ENCODE results near the gene NKAIN2.
"Not testable (repeated sequence)": the region's sequence is repeated elsewhere in the genome, so short reads cannot be mapped to it uniquely, and the experiment has no call there.

The NKAIN2 gene

GRCh38 chr6:124683507-124683906 lies 879.8 kb downstream of the NKAIN2 start:
- no peak overlapping the region for H3K4me2 ChIP-seq
- no peak overlapping the region for H3K27ac ChIP-seq
- H3K9me3 ChIP-seq: no peaks in the 10 kb centered on the region
- H3K4me3 ChIP-seq: no peak overlapping the region
- H4K20me1 ChIP-seq: no peaks in the 10 kb centered on the region
- H3K4me1 ChIP-seq: no peaks in the 10 kb centered on the region
- H3K27me3 ChIP-seq: no peaks in the 10 kb centered on the region
- H3K9ac ChIP-seq: no peak overlapping the region
- TF ChIP-seq Cebpa-rat (IDR thresholded peaks at IDR 0.05): no peak
- H3K36me3 ChIP-seq: no peaks in the 10 kb centered on the region

DNA sequence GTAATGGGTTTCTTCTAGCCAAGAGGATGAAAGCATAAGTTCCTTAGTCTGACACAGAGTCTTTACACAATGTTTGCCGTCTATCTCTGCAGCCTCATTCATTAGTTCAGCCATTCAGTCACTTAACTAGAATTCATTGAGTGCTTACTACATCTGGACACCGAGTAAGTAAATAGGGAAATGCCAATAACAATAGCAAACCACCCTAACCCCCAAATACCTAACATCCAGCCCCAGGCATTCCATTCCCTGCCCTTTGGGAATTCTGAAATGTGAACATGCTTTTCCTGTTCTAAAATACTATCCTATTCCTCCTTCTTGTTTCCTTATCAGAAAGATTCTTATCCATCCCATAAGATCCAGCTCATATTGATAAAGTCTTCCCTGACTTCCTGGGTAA lies 881.0 kb downstream of the NKAIN2 start:
- Histone ChIP-seq H3K9me3 (no peaks in the 10 kb centered on the region), H3K4me1 (no peaks in the 10 kb centered on the region), H4K20me1 (no peaks in the 10 kb centered on the region), H3K36me3 (no peaks in the 10 kb centered on the region), H3K27me3 (no peaks in the 10 kb centered on the region), H3K9ac (no peak overlapping the region), H3K27ac (no peak overlapping the region), H3K4me2 (no peak overlapping the region), H3K4me3 (no peak overlapping the region)
- TF ChIP-seq Cebpa-rat (IDR thresholded peaks at IDR 0.05): no peak

DNA sequence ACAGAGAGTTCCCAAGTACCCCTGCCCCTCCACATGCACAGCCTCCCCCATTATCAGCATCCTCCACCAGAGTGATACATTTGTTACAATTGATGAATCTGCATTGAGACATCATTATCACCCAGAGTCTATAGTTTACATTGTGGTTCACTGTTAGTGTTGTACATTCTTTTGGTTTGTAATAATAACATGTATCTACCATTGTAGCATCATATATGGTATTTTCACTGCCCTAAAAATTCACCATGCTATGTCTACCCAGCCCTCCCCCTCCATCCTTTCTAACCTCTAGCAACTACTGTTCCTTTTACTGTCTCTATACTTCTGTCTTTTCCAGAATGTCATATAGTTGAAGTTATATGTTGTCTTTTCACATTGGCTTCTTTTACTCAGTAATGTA lies 884.7 kb downstream of the NKAIN2 start:
- no peaks in the 10 kb centered on the region for H3K36me3 ChIP-seq
- no peak overlapping the region for H3K9ac ChIP-seq
- H3K27ac ChIP-seq: no peak overlapping the region
- no peak overlapping the region for H3K4me2 ChIP-seq
- no peaks in the 10 kb centered on the region for H3K4me1 ChIP-seq
- H4K20me1 ChIP-seq: no peaks in the 10 kb centered on the region
- no peak overlapping the region for H3K4me3 ChIP-seq
- H3K27me3 ChIP-seq: no peaks in the 10 kb centered on the region
- H3K9me3 ChIP-seq: no peaks in the 10 kb centered on the region
- TF ChIP-seq Cebpa-rat (IDR thresholded peaks at IDR 0.05): no peak

DNA sequence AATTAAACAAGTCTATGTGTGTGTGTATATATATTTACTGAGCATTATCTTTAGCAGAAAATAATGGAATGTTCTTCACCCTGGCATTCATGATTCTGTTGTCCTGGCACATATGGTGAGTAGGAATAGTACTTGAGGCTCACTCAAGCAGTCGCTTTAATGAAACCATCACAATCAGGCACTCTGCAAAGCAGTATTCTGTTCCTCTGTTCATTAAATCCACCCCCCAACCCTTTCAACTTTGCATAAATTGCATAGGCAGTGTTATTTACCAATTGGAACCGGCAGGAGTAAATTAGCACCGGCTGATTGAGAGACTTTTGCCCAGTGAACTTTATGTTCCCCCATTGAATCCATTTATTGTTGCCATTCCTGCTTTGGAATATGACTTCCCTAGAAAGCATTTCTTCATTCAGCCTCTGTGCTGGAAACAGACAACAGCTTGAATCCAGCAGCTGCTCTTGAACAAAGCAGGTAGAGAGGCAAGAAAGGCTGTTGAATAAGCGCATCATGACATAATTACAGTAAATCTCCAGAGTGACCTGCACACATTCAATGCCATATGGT lies 890.6 kb downstream of the NKAIN2 start:
- Histone ChIP-seq H4K20me1 (no peaks in the 10 kb centered on the region), H3K27ac (no peak overlapping the region), H3K4me2 (no peak overlapping the region), H3K36me3 (no peaks in the 10 kb centered on the region), H3K9me3 (no peaks in the 10 kb centered on the region), H3K9ac (no peak overlapping the region), H3K4me1 (no peaks in the 10 kb centered on the region), H3K4me3 (no peak overlapping the region), H3K27me3 (no peaks in the 10 kb centered on the region)
- TF ChIP-seq Cebpa-rat (IDR thresholded peaks at IDR 0.05): no peak

GRCh38 chr6:124699038-124699437 lies 895.4 kb downstream of the NKAIN2 start:
- Histone ChIP-seq H3K9ac (no peak overlapping the region), H3K9me3 (no peaks in the 10 kb centered on the region), H4K20me1 (no peaks in the 10 kb centered on the region), H3K27ac (no peak overlapping the region), H3K4me1 (no peaks in the 10 kb centered on the region), H3K4me2 (no peak overlapping the region), H3K27me3 (no peaks in the 10 kb centered on the region), H3K36me3 (no peaks in the 10 kb centered on the region), H3K4me3 (no peak overlapping the region)
- TF ChIP-seq Cebpa-rat (IDR thresholded peaks at IDR 0.05): no peak

DNA sequence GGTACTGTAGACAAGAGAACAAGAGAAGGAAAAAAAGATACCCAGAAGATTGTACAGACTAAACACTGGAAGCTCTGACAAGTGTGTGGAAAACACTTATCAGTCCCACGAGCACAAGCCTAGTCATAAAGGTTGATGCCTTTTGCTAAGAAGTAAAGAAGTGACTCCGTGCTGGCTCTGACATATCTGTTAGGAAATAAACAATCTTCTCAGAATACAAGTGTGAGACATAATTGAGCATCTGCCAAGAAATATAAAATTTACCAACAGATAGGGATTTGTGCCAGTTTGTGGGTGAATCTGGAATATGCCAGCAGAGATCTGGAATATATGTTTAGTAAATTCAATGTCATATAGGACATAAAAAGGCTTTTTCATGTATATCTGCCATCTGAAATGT lies 899.9 kb downstream of the NKAIN2 start:
- no peak overlapping the region for H3K9ac ChIP-seq
- no peak overlapping the region for H3K4me3 ChIP-seq
- H3K27ac ChIP-seq: no peak overlapping the region
- H3K36me3 ChIP-seq: no peaks in the 10 kb centered on the region
- H3K4me1 ChIP-seq: no peaks in the 10 kb centered on the region
- no peak overlapping the region for H3K4me2 ChIP-seq
- no peaks in the 10 kb centered on the region for H4K20me1 ChIP-seq
- no peak for TF ChIP-seq Cebpa-rat (IDR thresholded peaks at IDR 0.05)
- H3K27me3 ChIP-seq: no peaks in the 10 kb centered on the region
- H3K9me3 ChIP-seq: no peaks in the 10 kb centered on the region

GRCh38 chr6:124712532-124712931 lies 908.9 kb downstream of the NKAIN2 start:
- not testable (repeated sequence) for H4K20me1 ChIP-seq, H3K4me1 ChIP-seq, H3K27ac ChIP-seq, H3K4me3 ChIP-seq, H3K9me3 ChIP-seq, H3K27me3 ChIP-seq, H3K4me2 ChIP-seq, H3K9ac ChIP-seq, H3K36me3 ChIP-seq

DNA sequence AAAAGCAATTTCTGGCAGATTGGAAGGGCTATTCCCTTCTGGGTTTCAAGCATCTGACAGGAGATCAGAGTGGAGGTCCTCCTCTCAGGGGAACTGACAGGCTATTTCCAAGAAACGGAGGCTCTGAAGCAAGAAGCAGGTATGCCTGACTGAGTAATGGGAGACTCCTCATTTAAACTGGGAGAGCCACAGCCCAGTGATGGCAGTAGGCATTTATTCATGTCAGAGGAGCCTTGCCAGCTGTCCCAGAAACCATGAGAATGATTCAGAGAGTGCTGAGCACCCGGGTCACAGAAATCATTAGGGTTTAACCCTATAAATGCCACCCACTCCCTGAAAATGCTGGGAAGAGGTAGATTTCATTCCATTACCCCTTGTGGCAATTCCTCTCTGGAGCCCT lies 911.1 kb downstream of the NKAIN2 start:
- no peaks in the 10 kb centered on the region for H3K36me3 ChIP-seq
- no peaks in the 10 kb centered on the region for H4K20me1 ChIP-seq
- no peak overlapping the region for H3K4me3 ChIP-seq
- no peak overlapping the region for H3K9ac ChIP-seq
- H3K27ac ChIP-seq: no peak overlapping the region
- H3K27me3 ChIP-seq: no peaks in the 10 kb centered on the region
- TF ChIP-seq Cebpa-rat (IDR thresholded peaks at IDR 0.05): no peak
- H3K4me1 ChIP-seq: no peaks in the 10 kb centered on the region
- no peaks in the 10 kb centered on the region for H3K9me3 ChIP-seq
- H3K4me2 ChIP-seq: no peak overlapping the region

DNA sequence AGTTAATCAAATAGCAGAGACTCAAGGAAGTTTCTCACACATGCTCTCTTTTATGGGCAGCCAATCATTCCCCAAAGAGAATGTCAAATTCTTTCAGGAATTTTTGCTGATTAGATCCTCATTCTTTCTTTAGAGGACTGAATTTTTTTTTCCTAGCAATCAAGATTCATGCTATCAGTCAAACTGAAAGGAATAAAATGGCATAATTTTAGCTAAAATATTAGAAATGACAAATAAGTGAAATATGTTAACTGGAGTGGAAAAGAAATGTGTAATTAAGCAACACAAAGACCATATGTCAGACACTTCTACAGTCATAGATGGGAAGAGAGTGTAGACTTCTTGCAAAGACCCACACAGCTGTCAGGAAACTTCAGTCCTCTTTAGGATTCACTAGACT lies 916.2 kb downstream of the NKAIN2 start:
- Histone ChIP-seq H3K4me2 (no peak overlapping the region), H3K4me1 (no peaks in the 10 kb centered on the region), H3K36me3 (no peaks in the 10 kb centered on the region), H4K20me1 (no peaks in the 10 kb centered on the region), H3K9ac (no peak overlapping the region), H3K4me3 (no peak overlapping the region), H3K27me3 (no peaks in the 10 kb centered on the region), H3K9me3 (no peaks in the 10 kb centered on the region), H3K27ac (no peak overlapping the region)
- TF ChIP-seq Cebpa-rat (IDR thresholded peaks at IDR 0.05): no peak

- no peak overlapping the region for H3K27ac ChIP-seq
- no peak overlapping the region for H3K9ac ChIP-seq
- no peak for TF ChIP-seq Cebpa-rat (IDR thresholded peaks at IDR 0.05)
- no peaks in the 10 kb centered on the region for H3K36me3 ChIP-seq
- no peaks in the 10 kb centered on the region for H3K4me1 ChIP-seq
- H3K27me3 ChIP-seq: no peaks in the 10 kb centered on the region
- no peak overlapping the region for H3K4me2 ChIP-seq
- H4K20me1 ChIP-seq: no peaks in the 10 kb centered on the region
- H3K9me3 ChIP-seq: no peaks in the 10 kb centered on the region
- H3K4me3 ChIP-seq: no peak overlapping the region
Observed at GRCh38 chr6:124721331-124721730, 917.7 kb downstream of the NKAIN2 start.

GRCh38 chr6:124722141-124722878 lies 918.6 kb downstream of the NKAIN2 start:
- H3K27ac ChIP-seq: no peak overlapping the region
- no peaks in the 10 kb centered on the region for H3K9me3 ChIP-seq
- H3K4me1 ChIP-seq: no peaks in the 10 kb centered on the region
- H3K4me3 ChIP-seq: no peak overlapping the region
- no peaks in the 10 kb centered on the region for H3K27me3 ChIP-seq
- no peaks in the 10 kb centered on the region for H3K36me3 ChIP-seq
- no peak overlapping the region for H3K9ac ChIP-seq
- no peak overlapping the region for H3K4me2 ChIP-seq
- no peak for TF ChIP-seq Cebpa-rat (IDR thresholded peaks at IDR 0.05)
- H4K20me1 ChIP-seq: no peaks in the 10 kb centered on the region
